GM12874 (cell line): ENCODE data around the gene WNT8A.

ENCODE experiments used
- CTCF ChIP-seq: IDR thresholded peaks from 2 replicates; pipeline ENCODE4 v1.5.1; 2011; ENCODE audit warnings: low read depth, mild to moderate bottlenecking, control low read depth, low read length, moderate library complexity; ENCODE audit not compliant: insufficient read depth

Gene WNT8A

GRCh38 chr5:138077064-138077696 lies 6.7 kb upstream of the WNT8A start:
- peak; percentile 69 for TF ChIP-seq CTCF

DNA sequence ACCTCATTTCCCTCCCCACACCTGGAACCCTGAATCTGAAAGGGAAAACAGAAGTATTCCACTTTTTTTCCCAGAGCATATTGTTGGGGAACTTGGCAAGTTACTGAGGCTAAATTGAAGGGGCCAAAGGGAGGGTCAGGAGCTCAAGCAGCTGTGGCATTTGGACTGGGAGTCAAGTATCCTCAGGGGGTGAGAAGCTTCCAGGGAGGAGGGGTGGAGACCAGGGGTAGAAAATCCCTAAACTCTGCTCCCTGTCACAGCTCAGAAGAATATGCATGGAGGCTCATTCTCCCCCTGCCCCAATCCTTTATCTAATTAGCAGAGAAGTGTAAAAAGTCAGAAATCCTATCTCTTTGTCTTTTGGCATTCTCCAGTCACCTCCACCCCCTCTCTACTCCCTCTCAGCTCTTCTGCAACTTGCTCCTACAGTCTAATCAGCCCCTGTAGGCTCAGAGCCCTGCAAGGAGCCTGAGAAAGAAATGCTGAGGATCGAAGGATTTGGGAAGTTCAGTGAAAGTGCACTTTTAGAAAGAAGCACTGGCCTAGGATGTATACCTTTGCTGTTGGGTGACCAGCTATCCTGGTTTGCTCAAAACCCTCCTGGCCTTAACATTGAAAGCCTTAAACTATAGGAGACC lies 5.7 kb upstream of the WNT8A start:
- no peak for TF ChIP-seq CTCF

- TF ChIP-seq CTCF = peak; percentile 25; the same call in 1 of the 2 replicates
Observed at GRCh38 chr5:138082033-138082432, 1.8 kb upstream of the WNT8A start.

- no peak for TF ChIP-seq CTCF
Observed at GRCh38 chr5:138091685-138092084, 7.9 kb downstream of the WNT8A start.

DNA sequence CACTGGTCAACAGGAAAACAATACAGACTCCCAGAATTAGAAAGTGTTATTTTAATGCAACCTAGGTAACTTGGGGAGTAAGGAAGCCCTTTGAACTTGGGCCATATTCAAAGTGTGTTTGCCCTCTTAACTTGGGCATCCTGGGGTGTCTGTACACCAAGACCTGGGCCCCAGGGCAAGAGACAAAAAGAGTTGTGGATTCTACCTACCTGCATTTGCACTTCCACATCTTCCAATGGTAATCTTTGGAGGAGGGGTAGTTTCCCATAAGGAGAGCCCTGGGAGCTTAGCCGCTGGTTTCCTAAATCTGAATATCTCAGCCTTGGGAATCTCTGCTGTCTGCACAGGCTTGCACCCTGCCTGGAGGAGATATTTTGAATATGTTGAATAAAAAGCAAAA lies 8.5 kb downstream of the WNT8A start:
- no peak for TF ChIP-seq CTCF

GRCh38 chr5:138093036-138093435 lies 9.2 kb downstream of the WNT8A start:
- no peak for TF ChIP-seq CTCF

DNA sequence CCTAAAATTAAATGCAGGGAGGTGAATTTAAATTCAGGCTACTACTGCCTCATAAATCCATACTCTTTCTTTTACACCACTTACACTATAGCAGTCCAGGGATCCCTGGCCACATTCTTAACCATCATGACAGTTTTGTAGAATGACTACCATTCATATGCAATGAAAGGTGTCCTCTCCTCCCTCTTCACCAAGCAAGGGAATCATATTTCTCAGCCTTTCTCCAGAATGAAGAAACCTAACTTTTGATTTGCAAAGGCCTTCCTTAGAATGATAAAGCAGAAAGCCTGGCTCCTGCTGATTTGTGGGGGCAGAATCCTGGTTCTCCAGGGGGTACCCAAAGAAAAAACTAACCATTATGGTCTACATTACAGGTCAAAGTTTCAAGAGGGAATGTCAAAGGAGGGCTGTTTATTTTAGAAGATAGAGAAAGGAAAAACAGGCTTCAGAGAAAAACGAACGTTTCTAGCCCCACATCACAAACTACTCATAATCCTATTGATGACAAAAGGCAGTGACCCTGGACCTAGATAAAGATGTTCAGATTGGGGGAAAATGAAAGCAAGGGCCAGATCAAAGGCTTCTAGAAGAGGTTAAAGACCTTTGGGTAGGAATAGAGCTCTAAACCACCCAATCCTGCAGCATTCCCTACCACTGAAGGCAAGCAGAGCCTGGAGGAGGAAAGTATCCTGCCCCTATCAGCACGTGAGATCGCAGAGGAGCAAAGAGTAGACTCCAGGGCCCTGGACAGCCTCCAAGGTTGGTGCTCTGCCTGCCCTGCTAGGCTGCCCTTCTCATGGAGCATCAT lies 11.5 kb downstream of the WNT8A start:
- no peak for TF ChIP-seq CTCF
